ENCODE data around the gene CHKA.
A peak's percentile ranks its signal among the peaks of the same experiment; 100 is the strongest.

CHKA gene

GRCh38 chr11:68038718-68039525 is 82.3 kb downstream of the CHKA start, which contains the start of gene TCIRG1:
TCIRG1 (plus strand) TSS chr11:68039025; CDS start chr11:68041272, 2,247 bp downstream.
- DNase-seq (ENCODE audit: extremely low read depth, low read depth) = peak; percentile 56
- TF ChIP-seq CTCF (IDR thresholded peaks at IDR 0.05; ENCODE audit: low read depth, low read length) = no peak

GRCh38 chr11:68038226-68038717 is 82.9 kb downstream of the CHKA start:
- DNase-seq (ENCODE audit: extremely low read depth, low read depth) = no peak
- TF ChIP-seq CTCF (IDR thresholded peaks at IDR 0.05; ENCODE audit: low read depth, low read length) = no peak

DNA sequence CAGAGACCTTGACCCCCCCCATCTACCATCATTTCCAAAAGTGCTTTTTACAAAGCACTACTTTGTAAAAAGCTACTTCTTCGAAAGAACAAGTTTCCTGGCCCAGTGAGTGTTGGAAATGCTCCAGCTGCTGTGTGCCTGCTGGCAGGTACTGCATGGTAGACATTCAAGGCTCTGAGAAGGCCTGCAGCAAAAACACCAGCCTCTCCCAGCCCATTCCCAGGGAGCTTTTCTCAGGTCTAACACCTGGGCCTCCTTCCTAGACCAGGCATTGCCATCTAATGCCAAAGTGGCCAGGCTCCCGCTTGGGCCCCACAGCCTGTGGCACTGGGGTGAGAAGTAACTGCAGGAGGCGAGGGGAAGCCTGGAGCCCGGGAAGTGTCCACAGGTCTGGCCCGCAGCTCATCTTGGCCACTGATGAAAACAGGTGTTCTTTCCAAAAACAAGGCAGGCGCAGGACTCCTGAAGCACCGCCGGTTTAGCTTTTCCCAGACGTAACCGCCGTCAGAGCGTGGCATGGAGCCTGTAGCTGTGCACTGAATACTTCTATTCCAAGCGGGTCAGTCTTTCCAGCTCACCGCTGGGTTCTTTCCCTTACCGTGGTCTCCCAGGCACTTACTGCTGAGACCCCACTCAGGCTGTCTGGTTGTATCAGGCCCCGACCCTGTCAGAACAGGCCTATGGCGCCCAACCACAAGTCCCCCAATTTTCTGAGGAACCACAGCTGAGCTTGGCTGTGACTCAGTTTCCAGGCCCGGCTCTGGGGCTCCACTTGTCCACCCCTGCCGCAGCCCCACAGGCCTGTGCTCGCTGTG is 83.6 kb downstream of the CHKA start:
- DNase-seq (ENCODE audit: extremely low read depth, low read depth) = no peak
- TF ChIP-seq CTCF (IDR thresholded peaks at IDR 0.05; ENCODE audit: low read depth, low read length) = no peak

DNA sequence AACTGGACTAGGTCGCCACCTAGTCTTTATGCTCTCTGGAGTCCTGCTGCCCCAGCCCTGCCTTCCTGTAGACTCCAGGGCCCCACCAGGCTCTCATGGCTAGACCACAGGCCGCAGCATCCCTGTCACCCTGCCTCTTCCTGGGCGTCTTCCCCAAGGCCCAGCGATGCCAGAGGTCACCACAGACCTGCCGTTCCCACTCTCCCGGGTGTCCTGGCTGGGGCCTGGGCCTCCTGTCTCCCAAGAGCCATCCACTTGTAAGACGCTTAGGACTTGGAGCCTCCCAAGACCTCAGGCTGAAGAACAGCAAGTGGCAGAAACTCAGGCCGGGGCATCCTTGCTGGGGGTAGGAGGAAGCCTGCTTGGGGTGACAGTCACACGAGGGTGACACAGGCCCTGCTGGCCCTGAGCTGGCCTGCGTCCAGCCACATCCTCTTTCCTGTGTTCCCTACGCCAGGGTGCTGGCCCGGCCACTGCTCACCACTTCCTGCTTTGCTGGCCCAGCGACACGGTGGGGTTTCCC is 84.4 kb downstream of the CHKA start:
- DNase-seq (ENCODE audit: extremely low read depth, low read depth) = no peak
- TF ChIP-seq CTCF (IDR thresholded peaks at IDR 0.05; ENCODE audit: low read depth, low read length) = no peak

GRCh38 chr11:68036141-68036716 is 85.0 kb downstream of the CHKA start:
- TF ChIP-seq CTCF (IDR thresholded peaks at IDR 0.05; ENCODE audit: low read depth, low read length) = no peak
- DNase-seq (ENCODE audit: extremely low read depth, low read depth) = no peak

- no peak for DNase-seq (ENCODE audit: extremely low read depth, low read depth)
- TF ChIP-seq CTCF (IDR thresholded peaks at IDR 0.05; ENCODE audit: low read depth, low read length) = no peak
These were observed 85.8 kb downstream of the CHKA start for GRCh38 chr11:68035266-68035876.

Data from AG09319 (cell line).